HepG2 (cell line): Measurements from ENCODE around the gene CCDC183. TPM values are rescaled to one million over a fixed set of nuclear protein-coding genes. Genes with fewer than 3 reads are reported as not detected.

ENCODE experiments used
- AGO1 ChIP-seq: fragments of 200-400 bp; formaldehyde crosslinking; IDR thresholded peaks from 2 replicates; pipeline ENCODE4 v1.6.1; 2017; ENCODE audit warnings: mild to moderate bottlenecking, low read depth, low read length, moderate library complexity; ENCODE audit not compliant: poor library complexity, severe bottlenecking
- GABPB1 ChIP-seq: IDR thresholded peaks from 2 replicates; pipeline ENCODE4 v1.6.1; 2016; ENCODE audit warnings: mild to moderate bottlenecking, missing genetic modification reagents, moderate library complexity, missing compliant biosample characterization
- HNRNPL ChIP-seq: fragments of 200-400 bp; formaldehyde crosslinking; IDR thresholded peaks from 2 replicates; pipeline ENCODE4 v1.6.1; 2017; ENCODE audit warnings: mild to moderate bottlenecking, low read depth, low read length
- IRX3 ChIP-seq: sonication (generic); formaldehyde crosslinking; IDR thresholded peaks from 2 replicates; pipeline ENCODE4 v1.8.1; 2023; ENCODE audit warnings: mild to moderate bottlenecking, low read depth, missing genetic modification reagents, borderline replicate concordance
- MYPOP ChIP-seq: sonication (generic); formaldehyde crosslinking; IDR thresholded peaks from 2 replicates; pipeline ENCODE4 v1.8.1; 2023; ENCODE audit warnings: mild to moderate bottlenecking, moderate library complexity, missing genetic modification reagents
- POLR2G ChIP-seq: fragments of 200-400 bp; formaldehyde crosslinking; IDR thresholded peaks from 2 replicates; pipeline ENCODE4 v1.6.1; 2018; ENCODE audit warnings: mild to moderate bottlenecking, low read depth, low read length, moderate library complexity
- RBAK ChIP-seq: sonication (generic); formaldehyde crosslinking; IDR thresholded peaks from 2 replicates; pipeline ENCODE4 v1.5.1; 2020; ENCODE audit warnings: mild to moderate bottlenecking, missing genetic modification reagents
- RBFOX2 ChIP-seq: fragments of 200-400 bp; formaldehyde crosslinking; IDR thresholded peaks from 2 replicates; pipeline ENCODE4 v1.6.1; 2017; ENCODE audit warnings: low read depth, mild to moderate bottlenecking, low read length
- UBTF ChIP-seq: sonication (generic); formaldehyde crosslinking; IDR thresholded peaks from 2 replicates; pipeline ENCODE4 v1.4.0; 2020; ENCODE audit warnings: mild to moderate bottlenecking, missing genetic modification reagents
- ZBTB37 ChIP-seq: sonication (generic); formaldehyde crosslinking; IDR thresholded peaks from 2 replicates; pipeline ENCODE4 v1.4.0; 2020; ENCODE audit warnings: mild to moderate bottlenecking, missing genetic modification reagents
- ZBTB38 ChIP-seq: sonication (generic); formaldehyde crosslinking; IDR thresholded peaks from 2 replicates; pipeline ENCODE4 v1.5.1; 2020; ENCODE audit warnings: mild to moderate bottlenecking, missing genetic modification reagents
- ZBTB4 ChIP-seq: sonication (generic); formaldehyde crosslinking; IDR thresholded peaks from 2 replicates; pipeline ENCODE4 v1.4.0; 2020; ENCODE audit warnings: missing genetic modification reagents, mild to moderate bottlenecking, borderline replicate concordance
- ZNF224 ChIP-seq: sonication (generic); formaldehyde crosslinking; IDR thresholded peaks from 2 replicates; pipeline ENCODE4 v1.5.0; 2020; ENCODE audit warnings: mild to moderate bottlenecking, missing genetic modification reagents
- ZNF687 ChIP-seq: sonication (generic); formaldehyde crosslinking; IDR thresholded peaks from 2 replicates; pipeline ENCODE4 v1.5.1; 2020; ENCODE audit warnings: mild to moderate bottlenecking, missing genetic modification reagents, moderate library complexity
- polyA plus RNA-seq, 8 experiments: library from polyadenylated mRNA; depleted of rRNA in 3 of 8; stranded (reverse) in 7 of 8; unstranded in 1 of 8; fragments of >200 nt; fragmentation: Illumina TruSeq in 4 of 8; extraction: Trizol in 4 of 8; gene quantifications; 2 replicates each; pipeline versions ENCODE4 v1.2.1 to v1.2.3, GENCODE V29; 2011 to 2016; ENCODE audit warnings: low read depth in 4 of 8, missing spikeins in 1 of 8, mixed read lengths in 1 of 8; ENCODE audit not compliant: insufficient read depth in 1 of 8
- total RNA-seq, 5 experiments: library from RNA; depleted of rRNA; stranded (reverse); fragments of >200 nt; fragmentation: Illumina TruSeq; extraction: Trizol; gene quantifications; 2 replicates each; pipeline ENCODE4 v1.2.3, GENCODE V29; 2016; ENCODE audit warnings: low read depth in 1 of 5

CCDC183 gene
- total and polyA plus RNA-seq, 2 of the 13 experiments (the other 11 are each of a cell fraction or from before 2014, with no cell fraction given), result 5.0 to 66.4 TPM

- peak; percentile 63 for TF ChIP-seq ZNF687 (CRISPR knock-in tag)
- TF ChIP-seq HNRNPL, result 0 out of 2 replicates have a peak, but pooled peaks have one; percentile 5
- 0 out of 2 replicates have a peak, but pooled peaks have one; percentile 40 for TF ChIP-seq ZBTB4
- TF ChIP-seq POLR2G, result peak; percentile 17
- TF ChIP-seq ZNF224, result 0 out of 2 replicates have a peak, but pooled peaks have one; percentile 62
- 0 out of 2 replicates have a peak, but pooled peaks have one; percentile 20 for TF ChIP-seq MYPOP (CRISPR knock-in tag)
- peak; percentile 67 for TF ChIP-seq RBFOX2
- peak; percentile 15; the same call in 1 of the 2 replicates for TF ChIP-seq GABPB1 (CRISPR knock-in tag)
- peak; percentile 38; the same call in 1 of the 2 replicates for TF ChIP-seq ZBTB37 (CRISPR knock-in tag)
- TF ChIP-seq IRX3, result 0 out of 2 replicates have a peak, but pooled peaks have one; percentile 7
- TF ChIP-seq ZBTB38, result peak; percentile 55; the same call in 1 of the 2 replicates
- peak; percentile 12; the same call in 1 of the 2 replicates for TF ChIP-seq UBTF
- no peak for TF ChIP-seq RBAK
- peak; percentile 74 for TF ChIP-seq AGO1
Measured at GRCh38 chr9:136851941-136852663, 56.0 kb downstream of the CCDC183 start, which contains the start of gene MAMDC4 (continued).
